ENCODE data around the gene CHD9. TPM values are rescaled to one million over a fixed set of nuclear protein-coding genes. Genes with fewer than 3 reads are reported as not detected.

CHD9 gene
- total and polyA plus RNA-seq, 9 of the 15 experiments (the other 6 are each of a cell fraction or from before 2014, with no cell fraction given): 29.0 to 69.3 (median 40.6) TPM

DNA sequence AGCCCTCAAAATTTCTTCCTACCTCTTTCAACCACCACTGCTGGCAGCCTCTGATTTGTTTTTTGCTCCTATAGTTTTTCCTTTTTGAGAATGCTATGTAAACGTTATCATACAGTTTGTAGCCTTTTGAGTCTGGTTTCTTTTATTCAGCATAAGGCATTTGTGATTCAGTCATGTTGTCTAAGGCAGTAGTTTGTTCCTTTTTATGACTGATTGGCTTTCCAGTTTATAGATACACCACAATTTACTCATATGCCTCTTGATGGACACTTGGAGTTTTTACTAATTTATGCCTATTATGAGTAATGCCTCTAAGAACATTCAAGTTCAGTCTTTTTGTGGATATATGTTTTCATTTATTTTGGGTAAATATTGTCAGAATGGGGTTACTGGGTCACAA, 136.6 kb downstream of the CHD9 start (continued):
- TF ChIP-seq, protein P1, sequence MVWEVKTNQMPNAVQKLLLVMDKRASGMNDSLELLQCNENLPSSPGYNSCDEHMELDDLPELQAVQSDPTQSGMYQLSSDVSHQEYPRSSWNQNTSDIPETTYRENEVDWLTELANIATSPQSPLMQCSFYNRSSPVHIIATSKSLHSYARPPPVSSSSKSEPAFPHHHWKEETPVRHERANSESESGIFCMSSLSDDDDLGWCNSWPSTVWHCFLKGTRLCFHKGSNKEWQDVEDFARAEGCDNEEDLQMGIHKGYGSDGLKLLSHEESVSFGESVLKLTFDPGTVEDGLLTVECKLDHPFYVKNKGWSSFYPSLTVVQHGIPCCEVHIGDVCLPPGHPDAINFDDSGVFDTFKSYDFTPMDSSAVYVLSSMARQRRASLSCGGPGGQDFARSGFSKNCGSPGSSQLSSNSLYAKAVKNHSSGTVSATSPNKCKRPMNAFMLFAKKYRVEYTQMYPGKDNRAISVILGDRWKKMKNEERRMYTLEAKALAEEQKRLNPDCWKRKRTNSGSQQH (CRISPR knock-in tag; IDR thresholded peaks at IDR 0.05): no peak
- TF ChIP-seq POLR2AphosphoS2 (IDR thresholded peaks at IDR 0.05; ENCODE audit: low read length): no peak
- TF ChIP-seq STAT5A (IDR thresholded peaks at IDR 0.05; ENCODE audit: borderline replicate concordance, low read length): no peak
- no peak for TF ChIP-seq HMG20A (CRISPR knock-in tag; conservative IDR thresholded peaks at IDR 0.05)
- TF ChIP-seq NR2F6 (CRISPR knock-in tag; IDR thresholded peaks at IDR 0.05): no peak
- TF ChIP-seq FOXA1 (IDR thresholded peaks at IDR 0.05; ENCODE audit: borderline replicate concordance): no peak

GRCh38 chr16:53198933-53199332, 144.1 kb downstream of the CHD9 start:
- in situ Hi-C loops (cut with MboI) (no loop called here), intact Hi-C loops (cut with micrococcal nuclease) (no loop called here)
- ATAC-seq: no peak
- H3K9ac ChIP-seq (ENCODE audit: insufficient read depth in 1 of 2, low read depth in 2 of 2, low read length in 2 of 2): no peak overlapping the region
- no peaks in the 10 kb centered on the region for H3K9me3 ChIP-seq (replicated peaks; ENCODE audit: control insufficient read depth, insufficient read depth, low read depth, low read length)
- no TSS peak for BruUV-seq (replicated peaks)
- H3K79me2 ChIP-seq (ENCODE audit: control insufficient read depth, insufficient read depth, low read length): peaks cover 28% of the 10 kb centered on the region
- no peak overlapping the region for H2AFZ ChIP-seq (ENCODE audit: low read depth, low read length)
- TF ChIP-seq TCF15 (CRISPR knock-in tag; IDR thresholded peaks at IDR 0.05): no peak
- no peak for TF ChIP-seq PYGO2 (tag; IDR thresholded peaks at IDR 0.05)
- TF ChIP-seq KLF13 (tag; IDR thresholded peaks at IDR 0.05; ENCODE audit: borderline replicate concordance, low read depth): no peak
- TF ChIP-seq PHTF2 (CRISPR knock-in tag; IDR thresholded peaks at IDR 0.05): no peak
- no peak for TF ChIP-seq ZBTB17 (CRISPR knock-in tag; IDR thresholded peaks at IDR 0.05)
- no peak for TF ChIP-seq KLF16 (IDR thresholded peaks at IDR 0.05)
- POLR2A ChIA-PET: no interaction called here
- CTCF ChIA-PET (ENCODE audit: low intra/inter-chr PET ratio): no interaction called here
- no peak for DNase-seq (ENCODE audit: extremely low read depth in 1 of 4, low spot score in 3 of 4)
- H3K36me3 ChIP-seq (ENCODE audit: control insufficient read depth, insufficient read depth, low read length): peaks cover 4% of the 10 kb centered on the region; the same call in 1 of the 3 replicates
- no peak overlapping the region for H3K4me2 ChIP-seq (ENCODE audit: insufficient read depth, low read length)
- no peaks in the 10 kb centered on the region for H3K9me1 ChIP-seq (ENCODE audit: control insufficient read depth, insufficient read depth, low read length)
- no peaks in the 10 kb centered on the region for H3K27me3 ChIP-seq (ENCODE audit: control insufficient read depth in 2 of 2, insufficient read depth in 2 of 2, low read length in 2 of 2)
- no peak for FAIRE-seq
- H3K4me3 ChIP-seq: no peak overlapping the region
- H3K27ac ChIP-seq (ENCODE audit: extremely low read depth, low read depth, low read length): no peak overlapping the region
- no peaks in the 10 kb centered on the region for H4K20me1 ChIP-seq (replicated peaks; ENCODE audit: control insufficient read depth, insufficient read depth, low read length)
- H3K4me1 ChIP-seq (replicated peaks in 1 of 2; ENCODE audit: control insufficient read depth in 2 of 2, insufficient read depth in 2 of 2, low read length in 2 of 2): no peaks in the 10 kb centered on the region
